ENCODE results near the gene FHL1.
"Not testable (repeated sequence)": the region's sequence is repeated elsewhere in the genome, so short reads cannot be mapped to it uniquely, and the experiment has no call there.

FHL1 gene

DNA sequence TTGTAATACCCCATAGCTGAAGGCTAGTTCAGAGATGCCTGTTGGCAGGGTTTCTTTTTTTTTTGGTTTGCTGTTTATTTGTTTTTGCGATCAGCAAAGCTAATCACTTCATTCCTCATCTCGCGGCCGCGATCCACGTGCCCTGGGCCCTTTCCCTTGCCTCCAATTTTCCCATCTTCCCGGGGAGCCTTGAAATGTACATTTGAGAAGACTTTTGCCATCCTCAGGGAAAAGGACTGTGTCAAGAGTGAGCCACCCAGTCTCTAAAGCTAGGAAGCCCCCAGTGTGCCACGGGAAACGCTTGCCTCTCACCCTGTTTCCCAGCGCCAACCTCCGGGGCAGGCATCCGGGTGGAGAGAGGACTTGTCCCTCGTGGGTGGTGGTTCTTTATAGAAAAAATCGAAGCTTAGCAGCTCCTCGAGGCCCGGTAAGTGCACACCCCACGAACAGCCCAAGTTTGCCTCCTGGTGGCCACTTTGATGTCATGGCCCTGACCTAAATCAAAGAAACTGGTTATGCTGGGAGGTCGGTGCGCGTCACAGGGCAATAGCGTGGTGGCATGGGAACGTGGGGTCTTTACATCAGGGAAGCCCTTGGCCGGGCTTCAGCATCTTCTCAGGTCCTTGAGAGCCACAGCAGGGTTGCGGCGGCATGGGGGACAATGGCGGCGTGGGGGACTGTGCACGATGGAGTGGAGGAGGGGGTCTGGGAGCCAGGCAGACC lies 61.8 kb downstream of the FHL1 start:
- DNase-seq (ENCODE audit: low read depth, low spot score) = peak; percentile 68

DNA sequence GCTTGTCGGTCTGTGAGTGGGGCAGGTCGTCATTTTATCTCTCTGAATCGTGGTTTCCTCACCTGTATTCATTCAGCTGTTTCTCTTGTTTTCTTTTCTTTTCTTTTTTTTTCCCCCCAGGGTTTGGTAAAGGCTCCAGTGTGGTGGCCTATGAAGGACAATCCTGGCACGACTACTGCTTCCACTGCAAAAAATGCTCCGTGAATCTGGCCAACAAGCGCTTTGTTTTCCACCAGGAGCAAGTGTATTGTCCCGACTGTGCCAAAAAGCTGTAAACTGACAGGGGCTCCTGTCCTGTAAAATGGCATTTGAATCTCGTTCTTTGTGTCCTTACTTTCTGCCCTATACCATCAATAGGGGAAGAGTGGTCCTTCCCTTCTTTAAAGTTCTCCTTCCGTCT lies 62.4 kb downstream of the FHL1 start:
- DNase-seq (ENCODE audit: low read depth, low spot score) = no peak

DNA sequence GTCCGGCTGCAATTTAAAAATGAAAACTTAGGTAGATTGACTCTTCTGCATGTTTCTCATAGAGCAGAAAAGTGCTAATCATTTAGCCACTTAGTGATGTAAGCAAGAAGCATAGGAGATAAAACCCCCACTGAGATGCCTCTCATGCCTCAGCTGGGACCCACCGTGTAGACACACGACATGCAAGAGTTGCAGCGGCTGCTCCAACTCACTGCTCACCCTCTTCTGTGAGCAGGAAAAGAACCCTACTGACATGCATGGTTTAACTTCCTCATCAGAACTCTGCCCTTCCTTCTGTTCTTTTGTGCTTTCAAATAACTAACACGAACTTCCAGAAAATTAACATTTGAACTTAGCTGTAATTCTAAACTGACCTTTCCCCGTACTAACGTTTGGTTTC lies 62.9 kb downstream of the FHL1 start:
- no peak for DNase-seq (ENCODE audit: low read depth, low spot score)

DNA sequence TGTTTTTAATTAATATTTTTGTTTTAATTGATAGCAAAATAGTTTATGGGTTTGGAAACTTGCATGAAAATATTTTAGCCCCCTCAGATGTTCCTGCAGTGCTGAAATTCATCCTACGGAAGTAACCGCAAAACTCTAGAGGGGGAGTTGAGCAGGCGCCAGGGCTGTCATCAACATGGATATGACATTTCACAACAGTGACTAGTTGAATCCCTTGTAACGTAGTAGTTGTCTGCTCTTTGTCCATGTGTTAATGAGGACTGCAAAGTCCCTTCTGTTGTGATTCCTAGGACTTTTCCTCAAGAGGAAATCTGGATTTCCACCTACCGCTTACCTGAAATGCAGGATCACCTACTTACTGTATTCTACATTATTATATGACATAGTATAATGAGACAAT lies 63.5 kb downstream of the FHL1 start:
- no peak for DNase-seq (ENCODE audit: low read depth, low spot score)

DNA sequence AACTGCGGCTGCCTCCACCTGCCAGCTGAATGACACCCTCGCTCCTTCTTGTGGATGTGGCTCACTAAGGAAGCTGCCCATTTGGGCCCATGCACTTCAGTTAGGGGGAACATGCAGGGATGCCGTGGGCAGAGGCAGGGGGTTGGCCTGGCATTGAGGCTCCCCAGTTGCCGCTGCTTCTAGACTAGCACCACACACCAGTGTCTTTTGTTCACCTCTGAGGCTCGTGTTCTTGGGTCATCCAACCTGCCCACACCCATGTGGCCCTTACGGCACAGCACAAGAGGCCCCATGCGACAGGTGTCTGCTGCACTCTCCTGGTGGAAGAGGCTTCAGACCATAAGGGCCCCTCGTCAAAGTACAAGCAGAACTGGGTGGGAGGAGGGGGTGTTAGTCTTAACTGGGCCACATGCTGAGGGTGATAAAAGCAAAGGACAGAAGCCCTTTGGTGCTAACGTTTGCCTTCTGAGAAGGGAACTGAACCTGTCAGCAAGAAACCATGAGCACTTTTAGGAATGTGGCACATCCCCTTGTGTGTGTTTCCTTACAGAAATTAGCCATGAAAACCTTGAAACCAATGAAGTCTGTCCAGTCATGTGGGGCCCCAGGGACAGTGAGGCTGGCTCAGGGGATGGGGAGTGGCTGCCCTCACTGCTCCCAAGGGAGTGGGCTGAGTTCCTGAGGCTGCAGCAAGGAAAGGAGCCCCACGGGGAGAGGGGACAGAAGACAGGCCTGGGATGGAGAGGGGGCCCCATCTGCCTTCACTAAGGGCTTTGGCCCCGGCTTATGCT lies 64.6 kb downstream of the FHL1 start:
- DNase-seq (ENCODE audit: low read depth, low spot score) = no peak

DNA sequence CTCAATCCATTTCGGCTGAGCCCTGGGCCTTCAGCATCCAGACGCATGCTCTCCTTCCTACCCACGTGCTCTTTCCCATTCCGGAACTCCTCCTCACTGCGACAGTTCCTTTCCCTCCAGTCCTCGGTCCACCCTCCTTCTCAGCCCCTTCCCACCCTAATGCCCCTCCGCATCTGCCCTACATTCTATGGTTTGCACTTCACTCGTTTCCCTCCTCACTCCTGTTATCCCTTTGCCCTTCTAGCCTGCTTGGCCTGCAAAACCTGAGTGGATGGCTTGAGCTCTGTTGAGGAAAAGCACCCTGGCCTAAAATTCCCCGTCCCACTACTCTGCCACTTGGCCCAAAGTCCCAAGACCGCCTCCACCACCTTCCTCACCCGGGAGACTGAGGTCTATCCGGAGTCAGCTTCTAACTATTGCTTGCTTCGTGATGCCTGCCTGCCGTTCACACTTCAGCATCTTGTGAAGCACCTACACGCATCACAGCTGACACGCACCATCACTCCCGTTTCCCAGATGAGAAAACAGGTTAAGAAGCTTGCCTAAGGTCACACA lies 65.3 kb downstream of the FHL1 start:
- no peak for DNase-seq (ENCODE audit: low read depth, low spot score)

DNA sequence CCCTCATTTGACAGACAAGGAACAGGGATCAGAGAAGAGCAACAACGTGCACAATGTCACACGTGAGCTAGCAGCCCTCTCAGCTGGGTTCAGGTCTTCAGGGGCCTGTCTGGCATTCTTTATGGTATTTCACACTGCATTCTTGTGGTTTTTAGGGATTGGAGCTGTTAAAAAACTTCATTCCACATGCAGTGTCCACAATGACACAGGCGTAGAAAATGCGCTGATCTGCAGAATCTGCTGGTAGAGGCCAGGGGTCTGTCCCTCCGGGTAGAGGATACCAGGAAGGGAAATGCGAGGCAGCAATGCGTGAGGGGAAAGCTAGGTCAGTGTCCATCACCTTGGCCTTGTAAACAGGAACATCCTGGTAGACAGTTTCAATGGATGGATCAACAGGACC lies 67.2 kb downstream of the FHL1 start:
- peak; percentile 87 for DNase-seq (ENCODE audit: low read depth, low spot score)

DNA sequence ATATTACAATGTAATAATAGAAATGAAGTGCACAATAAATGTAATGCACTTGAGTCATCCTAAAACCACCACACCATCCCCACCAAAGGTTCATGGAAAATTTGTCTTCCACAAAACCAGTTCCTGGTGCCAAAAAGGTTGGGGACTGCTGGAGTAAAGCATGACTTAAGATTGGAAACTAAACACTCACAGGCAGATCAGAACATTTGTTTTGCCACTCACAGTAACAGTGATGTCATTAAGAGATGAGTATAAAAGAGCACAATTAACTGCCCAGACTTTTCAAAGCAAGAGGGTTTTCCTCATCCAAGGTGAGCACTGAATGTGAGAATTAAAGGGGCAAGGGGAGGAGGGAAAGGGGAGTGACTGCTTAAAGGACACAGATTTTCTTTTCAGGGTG lies 68.2 kb downstream of the FHL1 start:
- DNase-seq (ENCODE audit: low read depth, low spot score) = peak; percentile 34

DNA sequence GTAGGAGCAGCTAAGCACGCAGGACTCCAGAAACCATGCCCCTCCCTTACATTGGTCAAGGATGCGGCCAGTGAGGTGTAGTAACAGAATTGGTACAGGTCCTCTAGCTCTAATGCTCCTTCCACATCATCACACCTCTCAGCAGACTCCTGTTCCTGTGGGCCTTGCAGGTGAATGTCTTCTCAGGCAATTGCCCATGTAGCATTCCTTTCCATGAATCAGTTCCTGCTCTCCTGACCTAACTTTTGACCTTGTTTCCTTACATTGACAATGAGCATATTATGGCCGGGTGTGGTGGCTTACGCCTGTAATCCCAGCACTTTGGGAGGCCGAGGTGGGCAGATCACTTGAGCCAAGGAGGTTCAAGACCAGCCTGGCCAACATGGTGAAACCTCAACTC lies 72.6 kb downstream of the FHL1 start:
- no peak for DNase-seq (ENCODE audit: low read depth, low spot score)

DNA sequence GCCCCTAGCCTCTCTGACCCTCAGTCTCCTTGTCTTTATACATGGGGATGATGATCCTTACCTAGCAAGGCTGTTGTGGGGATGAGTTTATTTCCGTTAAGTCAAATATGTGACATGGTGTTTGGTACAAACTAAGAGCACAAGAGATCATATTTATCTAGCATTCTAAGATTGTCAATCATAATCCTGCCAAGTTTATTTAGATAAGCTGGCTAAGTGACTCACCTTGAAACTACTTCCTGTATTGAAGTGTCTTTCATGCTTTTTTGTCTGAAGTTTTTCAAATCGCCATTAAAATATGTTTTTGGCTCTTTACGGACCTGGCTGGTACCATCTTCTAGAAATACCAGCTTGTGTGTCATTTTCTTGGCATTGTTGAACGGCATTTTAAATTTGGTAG lies 73.2 kb downstream of the FHL1 start:
- DNase-seq (ENCODE audit: low read depth, low spot score) = no peak

DNA sequence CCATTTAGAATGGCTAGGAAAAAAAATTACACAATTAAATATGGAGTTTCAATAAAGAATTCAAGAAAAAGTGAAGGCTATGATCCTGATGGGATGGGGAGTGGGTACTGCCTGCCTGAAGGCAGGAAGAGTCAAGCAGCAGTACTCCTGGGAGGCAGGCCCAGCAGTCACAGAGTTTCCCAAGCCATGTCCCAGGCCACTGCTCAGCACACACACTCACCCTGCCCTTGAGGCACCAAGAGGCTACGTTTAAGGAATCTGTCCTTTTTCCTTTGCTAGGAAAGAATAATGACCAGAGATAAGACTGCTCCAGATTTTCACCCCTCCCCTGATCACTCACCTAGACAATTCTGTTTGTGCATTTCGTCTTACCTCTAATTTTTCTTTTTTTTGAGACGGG lies 73.6 kb downstream of the FHL1 start:
- DNase-seq (ENCODE audit: low read depth, low spot score) = no peak

DNA sequence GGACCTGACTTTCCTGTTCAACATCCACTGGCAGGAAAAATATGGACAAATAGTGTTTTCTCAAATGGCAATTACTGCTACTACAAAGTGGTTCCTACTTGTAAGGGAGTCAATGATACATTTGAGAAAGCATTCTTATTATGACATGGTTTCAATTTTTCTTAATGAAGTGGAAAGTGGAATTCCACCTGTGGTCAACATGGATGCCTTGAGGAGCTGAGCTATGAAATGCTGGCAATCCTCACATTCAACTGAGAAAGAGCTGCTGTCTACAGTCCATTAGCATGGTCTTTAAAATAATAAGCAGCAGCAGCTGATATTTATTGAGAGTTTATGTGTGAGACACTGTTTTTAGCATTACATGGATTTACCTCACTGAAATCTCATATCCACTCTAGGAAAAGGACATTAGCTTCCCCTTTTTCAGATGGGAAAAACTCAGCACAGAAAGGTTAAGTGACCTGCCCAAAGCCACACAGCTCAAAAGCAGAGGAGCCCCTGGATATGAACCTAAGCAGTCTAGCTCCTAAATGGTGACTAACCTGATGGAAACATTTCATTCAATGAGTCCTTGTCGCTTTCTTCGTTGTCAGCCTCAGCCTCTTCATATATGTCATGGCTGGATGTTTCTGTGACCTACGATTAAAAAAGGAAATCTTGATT lies 74.6 kb downstream of the FHL1 start:
- DNase-seq (ENCODE audit: low read depth, low spot score) = peak; percentile 41

DNA sequence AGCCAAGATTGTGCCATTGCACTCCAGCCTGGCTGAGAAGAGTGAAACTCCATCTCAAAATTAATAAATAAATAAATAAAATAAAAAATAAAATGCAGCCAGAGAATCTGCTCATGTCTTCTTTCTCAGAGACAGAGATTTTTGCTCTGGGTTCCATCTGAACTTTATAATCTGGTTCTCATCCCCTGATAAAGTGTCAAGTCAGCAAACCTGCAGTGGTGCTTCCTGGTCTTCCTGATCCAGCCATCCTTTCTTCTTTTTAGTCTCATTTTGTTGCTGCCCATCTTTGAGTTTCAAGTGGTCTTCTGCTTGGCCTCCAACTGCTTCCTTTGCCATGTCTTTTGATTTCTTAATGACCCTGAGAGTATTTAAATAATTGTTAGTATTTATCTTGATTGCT lies 79.7 kb downstream of the FHL1 start:
- no peak for DNase-seq (ENCODE audit: low read depth, low spot score)

DNA sequence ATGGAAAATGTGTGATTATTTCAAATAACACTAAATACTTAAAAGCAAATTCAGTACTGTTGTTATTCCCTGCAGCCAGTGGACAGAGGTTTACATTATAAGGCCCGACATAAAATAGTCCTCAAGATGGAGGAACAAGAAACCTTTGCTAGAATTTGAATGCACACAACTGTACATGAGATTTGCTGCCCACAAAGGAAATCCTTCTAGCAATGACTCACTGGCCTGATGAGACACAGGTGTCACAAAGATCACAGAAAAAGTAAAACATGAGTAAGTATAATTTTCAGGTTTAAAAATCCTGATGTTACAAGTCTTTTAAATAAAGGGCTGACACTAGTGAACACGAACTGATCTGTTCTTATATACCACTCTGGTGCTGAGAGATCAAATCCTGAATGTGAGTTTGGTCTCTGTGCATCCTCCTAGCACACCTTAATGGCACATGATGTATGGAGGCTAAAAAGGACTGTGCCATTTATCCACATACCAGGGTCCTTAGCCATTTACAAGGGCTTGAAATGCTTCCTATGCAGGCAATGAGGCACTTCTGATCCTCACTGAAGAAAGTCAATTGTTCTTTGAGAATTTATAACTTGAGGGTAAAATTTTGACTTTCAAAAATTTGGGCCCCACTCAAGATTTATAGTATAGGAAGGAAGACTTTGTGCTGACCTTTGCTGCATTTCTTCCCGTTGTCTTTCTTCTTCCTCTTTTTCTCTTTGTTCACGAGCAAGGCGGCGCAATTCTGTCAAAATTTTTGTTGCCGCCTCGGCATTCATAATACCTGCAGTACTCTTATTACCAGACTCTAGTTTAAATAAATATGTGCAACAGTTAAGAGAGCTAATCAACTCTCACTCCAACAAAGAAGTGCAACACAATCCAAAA lies 80.9 kb downstream of the FHL1 start:
- DNase-seq (ENCODE audit: low read depth, low spot score) = no peak

DNA sequence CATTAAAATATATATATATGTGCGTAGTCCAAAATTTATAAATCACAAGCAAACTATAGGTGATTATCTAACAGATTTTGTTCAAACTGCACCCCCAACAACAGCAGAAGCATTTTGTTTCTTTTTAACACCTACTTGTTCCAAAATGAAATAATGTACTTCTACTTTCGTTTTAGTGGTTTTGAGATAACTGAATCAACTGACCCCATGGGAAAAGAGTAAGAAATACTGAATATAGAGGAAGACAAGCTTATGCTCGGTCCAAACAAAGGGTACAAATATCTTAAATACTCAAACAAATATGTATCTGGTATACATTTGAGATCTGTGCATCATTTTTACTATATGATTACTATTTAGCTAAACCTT lies 81.5 kb downstream of the FHL1 start:
- DNase-seq (ENCODE audit: low read depth, low spot score) = no peak

DNA sequence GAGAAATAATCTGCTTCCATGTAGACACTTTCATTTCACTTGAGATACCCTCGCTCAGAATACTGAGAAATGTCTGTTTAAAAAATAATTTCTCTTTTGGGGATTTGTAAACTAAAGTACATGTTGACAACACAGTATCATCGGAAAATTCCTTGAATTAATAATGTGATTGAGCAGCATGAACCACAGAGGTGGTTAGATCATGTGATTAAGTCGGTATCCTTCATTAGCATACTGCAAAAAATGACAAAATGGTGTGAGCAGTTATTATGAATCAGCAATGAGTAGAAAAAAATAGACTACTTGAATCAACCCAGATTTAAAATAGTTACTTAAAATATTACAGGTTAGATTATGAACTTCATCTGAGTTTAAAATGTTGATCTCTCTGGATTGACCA lies 89.7 kb downstream of the FHL1 start:
- DNase-seq (ENCODE audit: low read depth, low spot score) = no peak

DNA sequence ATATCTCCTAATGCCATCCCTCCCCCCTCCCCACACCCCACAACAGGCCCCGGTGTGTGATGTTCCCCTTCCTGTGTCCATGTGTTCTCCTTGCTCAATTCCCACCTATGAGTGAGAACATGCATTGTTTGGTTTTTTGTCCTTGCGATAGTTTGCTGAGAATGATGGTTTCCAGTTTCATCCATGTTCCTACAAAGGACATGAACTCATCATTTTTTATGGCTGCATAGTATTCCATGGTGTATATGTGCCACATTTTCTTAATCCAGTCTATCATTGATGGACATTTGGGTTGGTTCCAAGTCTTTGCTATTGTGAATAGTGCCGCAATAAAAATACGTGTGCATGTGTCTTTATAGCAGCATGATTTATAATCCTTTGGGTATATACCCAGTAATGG lies 90.5 kb downstream of the FHL1 start:
- not testable (repeated sequence) for DNase-seq (ENCODE audit: low read depth, low spot score)

DNA sequence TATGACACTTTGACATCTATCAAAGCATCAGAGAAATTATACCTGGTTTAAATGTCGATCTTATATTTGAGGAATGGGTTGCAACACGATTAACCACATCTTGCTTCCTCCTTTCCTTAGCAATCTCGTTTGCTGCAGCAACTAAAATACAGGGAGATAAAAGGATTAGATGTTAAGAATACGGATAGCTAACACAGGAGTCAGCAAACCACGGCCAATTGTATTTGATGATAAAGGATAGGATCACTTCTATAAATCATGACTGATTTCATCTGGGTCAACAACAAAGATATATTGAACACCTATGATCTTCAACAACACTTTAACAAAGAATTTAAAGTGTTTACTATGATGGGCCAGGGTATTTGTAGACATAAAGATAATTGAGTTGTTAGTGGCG lies 98.9 kb downstream of the FHL1 start:
- DNase-seq (ENCODE audit: low read depth, low spot score) = no peak

DNA sequence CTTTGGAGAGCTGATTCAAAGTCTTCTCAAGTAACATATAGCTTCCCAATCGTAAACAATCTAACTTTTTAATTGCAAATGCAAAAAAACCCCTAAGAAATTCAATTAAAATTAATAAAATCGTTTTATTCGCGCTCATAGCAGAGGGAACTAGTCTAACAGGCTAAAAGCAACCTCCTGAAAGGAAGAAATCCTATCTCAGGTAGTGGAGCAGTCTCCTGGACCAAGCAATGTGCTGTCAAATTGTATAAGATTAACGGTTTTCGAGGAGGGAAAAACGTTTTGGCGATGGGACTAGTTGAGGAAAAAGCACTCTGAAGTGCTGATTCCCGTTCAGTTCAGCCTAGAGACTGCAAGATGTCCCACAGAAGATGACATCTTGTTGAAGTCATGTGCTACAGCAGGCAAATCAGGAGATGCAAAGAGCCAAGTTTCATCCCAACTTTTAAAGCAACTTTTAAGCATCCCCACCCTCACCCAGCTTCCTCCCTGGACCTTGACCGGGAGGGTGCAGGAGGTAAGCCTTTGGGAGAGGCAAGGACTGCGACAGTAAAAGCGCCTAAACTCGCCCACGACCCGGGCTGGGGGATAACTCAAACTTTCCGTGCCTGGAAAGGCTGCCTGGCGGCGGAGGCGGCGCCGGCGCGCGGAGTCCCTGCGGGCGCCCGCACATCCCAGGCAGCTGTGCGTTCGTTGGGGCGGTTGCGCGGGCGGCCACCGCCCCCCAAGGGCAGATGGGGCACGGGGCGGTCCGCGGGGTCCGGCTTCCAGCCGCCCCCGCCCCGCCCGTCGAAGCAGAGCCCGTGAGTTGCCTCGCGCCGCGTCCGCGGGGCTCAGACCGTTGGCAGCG lies 103.1 kb downstream of the FHL1 start:
- peak; percentile 28 for DNase-seq (ENCODE audit: low read depth, low spot score)

Measured in astrocyte of the hippocampus (primary cell).